HL-60 (cell line): ENCODE results near the gene IFNB1.

Experiments
- DNase-seq, 2 experiments: peaks; one replicate each; pipeline ENCODE4 v3.0.0-alpha.2; 2010 to 2020; ENCODE audit warnings: low read depth in 1 of 2, low spot score in 1 of 2
- H3K27ac ChIP-seq: fragments of 250-450 bp; sonication (Bioruptor Pico); replicated peaks from 2 replicates; pipeline ENCODE4 v1.5.1; 2020; ENCODE audit warnings: mild to moderate bottlenecking, moderate library complexity
- H3K27me3 ChIP-seq: fragments of 250-450 bp; sonication (Bioruptor Pico); 2 replicates; pipeline ENCODE4 v1.5.1; 2021; ENCODE audit warnings: mild to moderate bottlenecking, moderate library complexity; ENCODE audit not compliant: insufficient read depth, poor library complexity, severe bottlenecking
- H3K4me3 ChIP-seq: replicated peaks from 2 replicates; pipeline ENCODE4 v1.5.1; 2011; ENCODE audit warnings: mild to moderate bottlenecking, control low read depth, low read length; ENCODE audit not compliant: insufficient read depth
- CTCF ChIP-seq: IDR thresholded peaks from one replicate; pipeline ENCODE4 v1.5.1; 2011; ENCODE audit warnings: low read length, control low read depth, inconsistent platforms; ENCODE audit not compliant: insufficient read depth
- GABPA ChIP-seq: IDR thresholded peaks from 2 replicates; pipeline ENCODE4 v1.6.1; 2012; ENCODE audit warnings: low read depth
- POLR2AphosphoS5 ChIP-seq: IDR thresholded peaks from 2 replicates; pipeline ENCODE4 v1.6.1; 2012; ENCODE audit warnings: low read depth
- REST ChIP-seq: IDR thresholded peaks from 2 replicates; pipeline ENCODE4 v1.6.1; 2012; ENCODE audit warnings: low read depth; ENCODE audit not compliant: insufficient replicate concordance
- SPI1 ChIP-seq: IDR thresholded peaks from 2 replicates; pipeline ENCODE4 v1.6.1; 2012; ENCODE audit warnings: low read depth, mild to moderate bottlenecking, borderline replicate concordance

IFNB1 gene

GRCh38 chr9:21104787-21105186, 27.0 kb upstream of the IFNB1 start:
- DNase-seq, result no peak

GRCh38 chr9:21102305-21102704, 24.6 kb upstream of the IFNB1 start:
- Histone ChIP-seq H3K27me3 (no peaks in the 10 kb centered on the region), H3K27ac (no peak overlapping the region), H3K4me3 (no peak overlapping the region)
- TF ChIP-seq POLR2AphosphoS5 (no peak), GABPA (no peak), REST (no peak), CTCF (no peak), SPI1 (no peak)
- no peak for DNase-seq

More at GRCh38 chr9:21104787-21105186, 27.0 kb upstream of the IFNB1 start:
- Histone ChIP-seq H3K27ac (peak overlapping the region; percentile 54), H3K27me3 (no peaks in the 10 kb centered on the region), H3K4me3 (no peak overlapping the region)
- TF ChIP-seq REST (no peak), GABPA (no peak), SPI1 (peak; percentile 86)

GRCh38 chr9:21097817-21098216, 20.1 kb upstream of the IFNB1 start:
- Histone ChIP-seq H3K4me3 (no peak overlapping the region), H3K27me3 (no peaks in the 10 kb centered on the region), H3K27ac (no peak overlapping the region; the same call in 1 of the 2 replicates)
- no peak for DNase-seq
- TF ChIP-seq REST (no peak), CTCF (no peak)

GRCh38 chr9:21096901-21097255, 19.1 kb upstream of the IFNB1 start:
- H3K27ac ChIP-seq, result peak overlapping the region; percentile 44
- no peak for DNase-seq
- no peak for TF ChIP-seq CTCF
- TF ChIP-seq GABPA, result no peak
- no peak for TF ChIP-seq POLR2AphosphoS5
- TF ChIP-seq SPI1, result no peak
- no peak for TF ChIP-seq REST
- no peaks in the 10 kb centered on the region for H3K27me3 ChIP-seq
- H3K4me3 ChIP-seq, result no peak overlapping the region
